Parathyroid adenoma (tissue), 2 donors: ENCODE results near the gene SUPT3H.

Experiments
- H2AFZ ChIP-seq: fragments of 300-600 bp; sonication (generic); one replicate; pipeline ENCODE4 v1.7.0; 2017; ENCODE audit warnings: antibody characterized with exemption, mild to moderate bottlenecking
- H3K27ac ChIP-seq: fragments of 300-600 bp; sonication (generic); one replicate; pipeline ENCODE4 v1.7.0; 2017
- H3K27me3 ChIP-seq: fragments of 300-600 bp; sonication (generic); one replicate; pipeline ENCODE4 v1.7.0; 2017; ENCODE audit warnings: low read length; ENCODE audit not compliant: control insufficient read depth, insufficient read depth
- H3K36me3 ChIP-seq: fragments of 300-600 bp; sonication (generic); one replicate; pipeline ENCODE4 v1.7.0; 2017; ENCODE audit warnings: low read length; ENCODE audit not compliant: control insufficient read depth, insufficient read depth
- H3K4me1 ChIP-seq: fragments of 300-600 bp; sonication (generic); one replicate; pipeline ENCODE4 v1.7.0; 2017; ENCODE audit warnings: control low read depth
- H3K4me2 ChIP-seq: fragments of 300-600 bp; sonication (generic); one replicate; pipeline ENCODE4 v1.7.0; 2017; ENCODE audit warnings: low read length
- H3K4me3 ChIP-seq: fragments of 300-600 bp; sonication (generic); one replicate; pipeline ENCODE4 v1.7.0; 2017; ENCODE audit warnings: low read depth, low read length
- H3K79me2 ChIP-seq: fragments of 300-600 bp; sonication (generic); one replicate; pipeline ENCODE4 v1.7.0; 2017; ENCODE audit warnings: control low read depth
- H3K9ac ChIP-seq: fragments of 300-600 bp; sonication (generic); one replicate; pipeline ENCODE4 v1.7.0; 2017; ENCODE audit warnings: mild to moderate bottlenecking
- H3K9me3 ChIP-seq: fragments of 300-600 bp; sonication (generic); one replicate; pipeline ENCODE4 v1.7.0; 2017; ENCODE audit warnings: low read length; ENCODE audit not compliant: control insufficient read depth
- CTCF ChIP-seq: fragments of 300-600 bp; sonication (generic); IDR thresholded peaks from one replicate; pipeline ENCODE4 v1.7.0; 2017; ENCODE audit warnings: antibody characterized with exemption, mild to moderate bottlenecking
- donor health status: primary hyperparathyroidism.

Gene SUPT3H

GRCh38 chr6:45415788-45416518 lies 38.2 kb upstream of the SUPT3H start:
- Histone ChIP-seq H3K36me3 (no peaks in the 10 kb centered on the region), H3K4me3 (no peak overlapping the region), H3K27ac (no peak overlapping the region), H3K9ac (no peak overlapping the region), H3K4me1 (no peaks in the 10 kb centered on the region), H3K27me3 (peaks cover 4% of the 10 kb centered on the region), H3K9me3 (no peaks in the 10 kb centered on the region), H3K4me2 (no peak overlapping the region), H2AFZ (no peak overlapping the region), H3K79me2 (no peaks in the 10 kb centered on the region)
- no peak for TF ChIP-seq CTCF

- H3K4me1 ChIP-seq = no peaks in the 10 kb centered on the region
- H3K27ac ChIP-seq = no peak overlapping the region
- H3K36me3 ChIP-seq = no peaks in the 10 kb centered on the region
- H3K4me3 ChIP-seq = no peak overlapping the region
- H3K27me3 ChIP-seq = peaks cover 4% of the 10 kb centered on the region
- H3K4me2 ChIP-seq = no peak overlapping the region
- TF ChIP-seq CTCF = no peak
- no peak overlapping the region for H3K9ac ChIP-seq
- no peaks in the 10 kb centered on the region for H3K79me2 ChIP-seq
- no peaks in the 10 kb centered on the region for H3K9me3 ChIP-seq
- H2AFZ ChIP-seq = no peak overlapping the region
Measured at GRCh38 chr6:45415315-45415714, 37.6 kb upstream of the SUPT3H start.

- Histone ChIP-seq H3K36me3 (no peaks in the 10 kb centered on the region), H3K4me2 (no peak overlapping the region), H3K27me3 (no peaks in the 10 kb centered on the region), H3K9me3 (no peaks in the 10 kb centered on the region), H2AFZ (no peak overlapping the region), H3K9ac (no peak overlapping the region), H3K27ac (no peak overlapping the region), H3K79me2 (no peaks in the 10 kb centered on the region), H3K4me1 (no peaks in the 10 kb centered on the region), H3K4me3 (no peak overlapping the region)
- TF ChIP-seq CTCF = no peak
Measured at GRCh38 chr6:45411959-45412358, 34.2 kb upstream of the SUPT3H start.

GRCh38 chr6:45400021-45400420 lies 22.3 kb upstream of the SUPT3H start:
- Histone ChIP-seq H3K9ac (no peak overlapping the region), H3K27ac (no peak overlapping the region), H2AFZ (no peak overlapping the region), H3K4me3 (no peak overlapping the region), H3K27me3 (no peaks in the 10 kb centered on the region), H3K36me3 (no peaks in the 10 kb centered on the region), H3K4me2 (no peak overlapping the region), H3K4me1 (no peaks in the 10 kb centered on the region), H3K9me3 (no peaks in the 10 kb centered on the region), H3K79me2 (no peaks in the 10 kb centered on the region)
- no peak for TF ChIP-seq CTCF
